CD14-positive monocyte (primary cell): ENCODE data around the gene UMPS. TPM values are rescaled to one million over a fixed set of nuclear protein-coding genes. Genes with fewer than 3 reads are reported as not detected.
A peak's percentile ranks its signal among the peaks of the same experiment; 100 is the strongest.

Experiments used
- DNase-seq, 3 donors: peaks; one replicate each; pipeline ENCODE4 v3.0.0-alpha.2; 2011 to 2022
- H2AFZ ChIP-seq: 2 replicates; pipeline ENCODE4 v1.6.0; 2012; ENCODE audit warnings: mild to moderate bottlenecking, low read depth, low read length, inconsistent platforms; ENCODE audit not compliant: insufficient read depth, poor library complexity, severe bottlenecking
- H3K27ac ChIP-seq, 2 donors: 1 replicate in 1 of 2; 2 replicates in 1 of 2; pipeline ENCODE4 v1.5.1; 2012 to 2013; ENCODE audit warnings: low read length in 2 of 2, control low read depth in 1 of 2, inconsistent platforms in 1 of 2, low read depth in 1 of 2, mild to moderate bottlenecking in 1 of 2
- H3K27me3 ChIP-seq, 2 donors: one replicate each; pipeline versions ENCODE4 v1.6.0 to v1.6.1; 2011 to 2013; ENCODE audit warnings: low read length in 2 of 2; ENCODE audit not compliant: control insufficient read depth in 2 of 2, insufficient read depth in 2 of 2
- H3K36me3 ChIP-seq, 2 donors: replicated peaks in 1 of 2; 1 replicate in 1 of 2; 2 replicates in 1 of 2; pipeline versions ENCODE4 v1.5.1 to v1.6.1; 2012 to 2013; ENCODE audit warnings: low read length in 2 of 2, control low read depth in 1 of 2, inconsistent platforms in 1 of 2, mild to moderate bottlenecking in 1 of 2; ENCODE audit not compliant: insufficient read depth in 2 of 2, control insufficient read depth in 1 of 2
- H3K4me1 ChIP-seq, 2 donors: 1 replicate in 1 of 2; 2 replicates in 1 of 2; pipeline versions ENCODE4 v1.5.1 to v1.6.1; 2012 to 2013; ENCODE audit warnings: low read length in 2 of 2, control low read depth in 1 of 2, inconsistent platforms in 1 of 2, mild to moderate bottlenecking in 1 of 2, moderate library complexity in 1 of 2; ENCODE audit not compliant: insufficient read depth in 2 of 2, control insufficient read depth in 1 of 2
- H3K4me2 ChIP-seq: replicated peaks from 2 replicates; pipeline ENCODE3; 2012; ENCODE audit warnings: low read length, moderate library complexity, mild to moderate bottlenecking; ENCODE audit not compliant: poor library complexity, severe bottlenecking; ENCODE audit errors: extremely low read depth
- H3K4me3 ChIP-seq, 3 experiments: fragments of 200-600 bp in 1 of 3; sonication (generic) in 1 of 3; replicated peaks in 1 of 3; 1 replicate in 2 of 3; 2 replicates in 1 of 3; pipeline ENCODE4 v1.5.1; 2011 to 2013; ENCODE audit warnings: low read length in 3 of 3, mild to moderate bottlenecking in 3 of 3, control low read depth in 2 of 3, low read depth in 2 of 3, inconsistent platforms in 1 of 3, moderate library complexity in 1 of 3
- H3K79me2 ChIP-seq: 2 replicates; pipeline ENCODE4 v1.6.0; 2012; ENCODE audit warnings: mild to moderate bottlenecking, control low read depth, inconsistent platforms, low read length, moderate library complexity; ENCODE audit not compliant: insufficient read depth
- H3K9ac ChIP-seq: 2 replicates; pipeline ENCODE4 v1.6.0; 2017; ENCODE audit warnings: low read length, mild to moderate bottlenecking; ENCODE audit not compliant: insufficient read depth, poor library complexity, severe bottlenecking
- H3K9me3 ChIP-seq, 2 donors: replicated peaks in 1 of 2; 1 replicate in 1 of 2; 2 replicates in 1 of 2; pipeline versions ENCODE4 v1.5.1 to v1.6.1; 2012 to 2013; ENCODE audit warnings: low read length in 2 of 2, control low read depth in 1 of 2; ENCODE audit not compliant: control insufficient read depth in 1 of 2, insufficient read depth in 1 of 2
- H4K20me1 ChIP-seq: 2 replicates; pipeline ENCODE4 v1.6.0; 2012; ENCODE audit warnings: mild to moderate bottlenecking, low read length, control low read depth, moderate library complexity; ENCODE audit not compliant: insufficient read depth
- H3K27ac Mint-ChIP-seq, 7 donors: one replicate each; pipeline ENCODE4 v1.8.0; 2020; ENCODE audit warnings: mild to moderate bottlenecking in 7 of 7, mixed read lengths in 7 of 7, moderate library complexity in 6 of 7, inconsistent platforms in 2 of 7
- H3K27me3 Mint-ChIP-seq, 3 donors: one replicate each; pipeline ENCODE4 v1.8.0; 2021 to 2022; ENCODE audit warnings: low read depth in 3 of 3, mild to moderate bottlenecking in 3 of 3, mixed read lengths in 3 of 3, moderate library complexity in 3 of 3, inconsistent platforms in 1 of 3
- H3K36me3 Mint-ChIP-seq, 2 donors: one replicate each; pipeline ENCODE4 v1.8.0; 2020; ENCODE audit warnings: mixed read lengths in 2 of 2, inconsistent platforms in 1 of 2, mild to moderate bottlenecking in 1 of 2
- H3K4me1 Mint-ChIP-seq: one replicate; pipeline ENCODE4 v1.8.0; 2020; ENCODE audit warnings: mild to moderate bottlenecking, mixed read lengths
- H3K4me3 Mint-ChIP-seq, 2 donors: one replicate each; pipeline ENCODE4 v1.8.0; 2020; ENCODE audit warnings: mild to moderate bottlenecking in 2 of 2, mixed read lengths in 2 of 2, moderate library complexity in 1 of 2
- H3K9me3 Mint-ChIP-seq, 7 donors: one replicate each; pipeline ENCODE4 v1.8.0; 2020 to 2022; ENCODE audit warnings: mixed read lengths in 7 of 7, mild to moderate bottlenecking in 6 of 7, moderate library complexity in 6 of 7, inconsistent platforms in 2 of 7
- CTCF ChIP-seq: fragments of 200-600 bp; IDR thresholded peaks from one replicate; pipeline ENCODE4 v1.8.0; 2022; ENCODE audit warnings: antibody characterized with exemption, mild to moderate bottlenecking
- WGBS: methylation state at CpG from one replicate; pipeline ENCODE4 v1.1.5; 2013; ENCODE audit warnings: missing lambda C conversion rate; ENCODE audit not compliant: insufficient coverage; 5-methylcytosine and 5-hydroxymethylcytosine counted together
- intact Hi-C, 2 donors: fragments of 100-400 bp; cut with micrococcal nuclease; formaldehyde crosslinking; loops; one replicate each; pipeline versions ENCODE4 v1.15.0 to v1.15.1; 2023
- polyA plus RNA-seq, 3 donors: library from polyadenylated mRNA; depleted of rRNA in 1 of 3; unstranded in 2 of 3; stranded (reverse) in 1 of 3; fragments of 300-500 nt in 2 of 3; fragments of >200 nt in 1 of 3; fragmentation: Illumina TruSeq in 2 of 3; gene quantifications; 1 replicate in 2 of 3; 2 replicates in 1 of 3; pipeline ENCODE4 v1.2.3, GENCODE V29; 2012 to 2021

UMPS gene
- polyA plus RNA-seq, 3 donors = 4.6 to 13.5 (median 9.1) TPM

GRCh38 chr3:124699051-124699450 is 31.2 kb upstream of the UMPS start:
- no peak overlapping the region for H3K4me2 ChIP-seq
- no peaks in the 10 kb centered on the region for H3K79me2 ChIP-seq
- H3K27ac Mint-ChIP-seq = no peak overlapping the region
- H3K9me3 Mint-ChIP-seq = no peaks in the 10 kb centered on the region
- no peak overlapping the region for H3K4me3 ChIP-seq
- no peaks in the 10 kb centered on the region for H3K36me3 Mint-ChIP-seq
- no peak overlapping the region for H3K9ac ChIP-seq
- H3K4me3 Mint-ChIP-seq = no peak overlapping the region
- peaks cover 7 to 23% (median 11%) of the 10 kb centered on the region in 3 donors for H3K27me3 Mint-ChIP-seq
- no CpG with 5 or more reads among the region's 1 CpG for WGBS
- intact Hi-C loops = no loop called here
- no peak for DNase-seq
- no peak overlapping the region for H2AFZ ChIP-seq
- no peaks in the 10 kb centered on the region for H3K9me3 ChIP-seq
- no peak overlapping the region for H3K27ac ChIP-seq
- TF ChIP-seq CTCF = no peak
- H3K4me1 Mint-ChIP-seq = no peaks in the 10 kb centered on the region
- peaks cover 2 to 4% of the 10 kb centered on the region in 2 donors for H3K27me3 ChIP-seq
- no peaks in the 10 kb centered on the region for H3K4me1 ChIP-seq
- no peaks in the 10 kb centered on the region for H3K36me3 ChIP-seq
- H4K20me1 ChIP-seq = no peaks in the 10 kb centered on the region

GRCh38 chr3:124699686-124700396 is 30.4 kb upstream of the UMPS start:
- H3K27ac ChIP-seq = no peak overlapping the region
- no peaks in the 10 kb centered on the region for H3K36me3 Mint-ChIP-seq

More at GRCh38 chr3:124699686-124700396, 30.4 kb upstream of the UMPS start:
- Histone ChIP-seq H3K79me2 (no peaks in the 10 kb centered on the region), H3K9me3 (no peaks in the 10 kb centered on the region), H3K4me2 (no peak overlapping the region), H3K9ac (no peak overlapping the region), H3K36me3 (no peaks in the 10 kb centered on the region), H2AFZ (no peak overlapping the region), H3K27me3 (peaks cover 2 to 4% of the 10 kb centered on the region in 2 donors), H3K4me1 (no peaks in the 10 kb centered on the region), H4K20me1 (no peaks in the 10 kb centered on the region), H3K4me3 (no peak overlapping the region)
- no peaks in the 10 kb centered on the region for H3K4me1 Mint-ChIP-seq
- TF ChIP-seq CTCF = no peak
- no peak for DNase-seq
- no peak overlapping the region for H3K4me3 Mint-ChIP-seq
- H3K27ac Mint-ChIP-seq = peak overlapping the region in 1 of 7 donors; percentile 26
- intact Hi-C loops = no loop called here
- H3K27me3 Mint-ChIP-seq = peaks cover 7 to 23% (median 11%) of the 10 kb centered on the region in 3 donors
- 83% methylated on average over 9 of the region's 12 CpGs for WGBS
- H3K9me3 Mint-ChIP-seq = no peaks in the 10 kb centered on the region
